ENCODE results near the gene CAMK2D.

CAMK2D gene

DNA sequence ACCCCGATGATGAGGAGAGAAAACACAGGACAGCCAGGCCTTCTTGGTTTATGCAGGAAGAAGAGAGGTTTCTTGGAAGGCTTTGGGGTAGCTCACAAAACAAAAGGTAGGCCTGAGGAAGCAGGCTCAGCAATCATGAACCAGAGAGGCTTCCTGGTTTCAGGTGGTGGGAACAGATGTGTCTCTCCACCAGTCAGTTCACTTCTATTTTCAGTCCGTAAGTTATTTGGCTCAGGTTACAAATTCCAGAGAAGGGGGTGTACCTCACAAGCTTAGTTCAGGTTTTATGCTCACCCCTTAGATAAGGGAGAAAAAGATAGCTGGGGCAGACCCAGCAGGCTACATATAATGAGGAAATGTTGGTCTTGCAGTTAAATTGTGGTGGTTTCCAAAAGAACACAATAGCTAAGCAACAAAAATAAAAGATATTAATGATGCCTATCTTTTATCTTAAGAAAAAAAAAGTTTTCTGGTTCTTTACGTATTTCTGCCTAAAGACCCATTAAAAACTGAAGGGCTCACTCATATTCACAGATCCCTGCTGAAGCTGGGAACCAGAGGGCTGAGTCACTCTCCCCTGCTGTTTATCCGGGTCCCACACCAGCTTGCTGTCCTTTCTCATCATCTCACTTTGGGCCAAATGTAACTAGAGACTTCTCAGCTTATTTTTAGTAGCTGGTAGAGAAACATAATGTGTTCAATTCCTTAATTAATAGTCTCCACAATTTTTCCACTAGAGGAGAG, 177.0 kb downstream of the CAMK2D start:
- Histone ChIP-seq H3K9me3 (ENCODE audit: control insufficient read depth in 1 of 2, low read length in 2 of 2) (no peaks in the 10 kb centered on the region), H3K4me1 (ENCODE audit: control insufficient read depth in 1 of 2, insufficient read depth in 2 of 2, low read length in 2 of 2) (peaks cover 8 to 20% of the 10 kb centered on the region in 2 donors), H3K27me3 (ENCODE audit: low read depth, low read length) (no peaks in the 10 kb centered on the region), H3K27ac (ENCODE audit: low read length) (no peak overlapping the region), H3K36me3 (ENCODE audit: control insufficient read depth in 1 of 2, insufficient read depth in 2 of 2, low read length in 2 of 2) (no peaks in the 10 kb centered on the region), H3K4me3 (ENCODE audit: low read depth in 1 of 2, low read length in 2 of 2) (no peak overlapping the region)

DNA sequence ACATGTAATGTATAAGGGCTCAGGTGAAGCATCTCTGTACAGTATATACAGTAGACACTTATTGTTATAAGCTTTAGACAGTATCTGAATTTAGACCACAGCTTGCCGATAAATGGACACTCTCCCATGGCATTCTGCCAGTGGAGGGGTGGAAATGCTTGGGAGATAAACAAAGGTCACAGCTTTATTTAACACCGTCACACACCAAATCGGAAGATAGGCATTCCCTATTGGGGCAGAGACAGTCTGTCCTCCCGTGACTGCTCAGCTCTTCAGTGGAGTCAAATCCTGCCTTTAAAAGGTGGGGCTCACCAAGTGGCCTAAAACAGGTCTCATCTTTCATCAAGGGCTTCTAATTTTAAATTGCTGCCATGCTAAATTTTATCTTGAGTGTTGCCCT, 178.8 kb downstream of the CAMK2D start:
- no peaks in the 10 kb centered on the region for H3K36me3 ChIP-seq (ENCODE audit: control insufficient read depth in 1 of 2, insufficient read depth in 2 of 2, low read length in 2 of 2)
- H3K4me1 ChIP-seq (ENCODE audit: control insufficient read depth in 1 of 2, insufficient read depth in 2 of 2, low read length in 2 of 2), result peaks cover 8 to 20% of the 10 kb centered on the region in 2 donors
- H3K9me3 ChIP-seq (ENCODE audit: control insufficient read depth in 1 of 2, low read length in 2 of 2), result no peaks in the 10 kb centered on the region
- H3K27me3 ChIP-seq (ENCODE audit: low read depth, low read length), result no peaks in the 10 kb centered on the region
- H3K27ac ChIP-seq (ENCODE audit: low read length), result no peak overlapping the region
- H3K4me3 ChIP-seq (ENCODE audit: low read depth in 1 of 2, low read length in 2 of 2), result no peak overlapping the region

DNA sequence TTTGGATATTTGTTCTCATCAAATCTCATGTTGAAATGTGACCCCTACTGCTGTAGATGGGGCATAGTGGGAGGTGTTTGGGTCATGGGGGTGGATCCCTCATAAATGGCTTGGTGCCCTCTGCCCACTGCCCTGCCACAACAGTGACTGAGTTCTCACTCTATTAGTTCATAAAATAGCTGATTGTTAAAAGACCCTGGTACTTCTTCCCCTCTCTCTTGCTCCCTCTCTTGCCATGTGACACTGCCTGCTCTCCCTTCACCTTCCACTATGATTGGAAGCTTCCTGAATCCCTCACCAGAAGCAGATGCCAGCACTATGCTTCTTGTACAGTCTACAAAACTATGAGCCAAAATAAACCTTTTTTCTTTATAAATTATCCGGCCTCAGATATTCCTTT, 182.2 kb downstream of the CAMK2D start:
- no peaks in the 10 kb centered on the region for H3K9me3 ChIP-seq (ENCODE audit: control insufficient read depth in 1 of 2, low read length in 2 of 2)
- no peaks in the 10 kb centered on the region for H3K27me3 ChIP-seq (ENCODE audit: low read depth, low read length)
- H3K4me3 ChIP-seq (ENCODE audit: low read depth in 1 of 2, low read length in 2 of 2), result no peak overlapping the region
- H3K36me3 ChIP-seq (ENCODE audit: control insufficient read depth in 1 of 2, insufficient read depth in 2 of 2, low read length in 2 of 2), result no peaks in the 10 kb centered on the region
- H3K4me1 ChIP-seq (ENCODE audit: control insufficient read depth in 1 of 2, insufficient read depth in 2 of 2, low read length in 2 of 2), result peaks cover 6 to 22% of the 10 kb centered on the region in 2 donors
- no peak overlapping the region for H3K27ac ChIP-seq (ENCODE audit: low read length)

DNA sequence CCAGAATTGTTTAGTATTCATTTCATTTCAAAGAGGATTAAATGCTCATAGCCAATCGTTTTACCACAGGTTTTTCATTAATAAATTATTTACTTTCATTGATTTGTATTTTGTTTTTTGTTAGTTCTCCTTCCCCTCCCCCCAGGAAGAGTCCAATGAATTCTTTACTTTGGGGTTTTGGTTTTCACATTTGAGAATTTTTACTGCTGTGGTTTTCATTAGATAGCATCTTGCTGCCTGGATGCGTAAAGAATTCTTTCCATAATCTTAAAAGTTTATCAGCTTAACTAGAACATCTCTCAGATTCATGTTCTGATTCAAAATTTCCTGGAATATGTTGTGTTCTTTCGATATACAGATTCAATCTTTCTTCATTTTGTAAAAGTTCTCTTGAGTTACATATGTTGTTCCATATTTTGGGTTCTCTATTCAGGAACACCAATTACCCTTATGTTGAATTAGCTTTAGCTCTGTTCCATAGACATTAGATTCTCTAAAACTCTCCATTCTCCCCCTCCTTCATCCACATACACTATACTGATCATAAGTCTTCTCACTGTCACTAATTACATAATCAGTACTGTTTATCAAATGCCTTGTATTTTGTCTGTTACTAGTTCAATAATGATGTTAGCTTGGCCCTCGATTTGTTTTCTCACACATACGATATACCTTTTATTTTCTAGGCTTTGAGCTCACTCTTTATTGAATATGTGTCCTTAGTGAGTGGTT, 184.4 kb downstream of the CAMK2D start:
- Histone ChIP-seq H3K4me1 (ENCODE audit: control insufficient read depth in 1 of 2, insufficient read depth in 2 of 2, low read length in 2 of 2) (peaks cover 4 to 22% of the 10 kb centered on the region in 2 donors), H3K27ac (ENCODE audit: low read length) (no peak overlapping the region), H3K27me3 (ENCODE audit: low read depth, low read length) (no peaks in the 10 kb centered on the region)

DNA sequence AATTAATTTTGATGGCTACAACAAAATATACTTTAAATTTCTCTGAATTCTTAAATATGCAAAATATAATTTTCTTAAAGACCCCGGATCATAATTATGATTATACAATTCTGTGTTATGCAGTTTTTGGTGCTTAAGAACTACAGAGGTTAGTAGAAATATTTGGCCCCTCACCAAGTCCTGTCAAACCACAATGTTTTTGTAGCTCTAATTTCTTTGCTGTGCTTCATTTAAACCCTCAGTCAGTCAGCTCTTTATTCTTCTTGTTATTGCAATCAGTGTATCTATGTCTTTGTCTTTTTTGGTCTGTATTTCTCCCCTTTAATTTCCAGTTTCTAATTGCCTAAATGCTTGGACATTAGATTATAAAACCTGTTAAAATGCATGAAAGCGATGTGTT, 186.1 kb downstream of the CAMK2D start:
- no peaks in the 10 kb centered on the region for H3K27me3 ChIP-seq (ENCODE audit: low read depth, low read length)
- peaks cover 0 to 4% of the 10 kb centered on the region in 2 donors for H3K9me3 ChIP-seq (ENCODE audit: control insufficient read depth in 1 of 2, low read length in 2 of 2)
- no peak overlapping the region for H3K4me3 ChIP-seq (ENCODE audit: low read depth in 1 of 2, low read length in 2 of 2)
- no peaks in the 10 kb centered on the region for H3K36me3 ChIP-seq (ENCODE audit: control insufficient read depth in 1 of 2, insufficient read depth in 2 of 2, low read length in 2 of 2)
- H3K27ac ChIP-seq (ENCODE audit: low read length), result no peak overlapping the region
- H3K4me1 ChIP-seq (ENCODE audit: control insufficient read depth in 1 of 2, insufficient read depth in 2 of 2, low read length in 2 of 2), result peaks cover 4 to 22% of the 10 kb centered on the region in 2 donors

More for the DNA sequence above, 184.4 kb downstream of the CAMK2D start:
- no peak overlapping the region for H3K4me3 ChIP-seq (ENCODE audit: low read depth in 1 of 2, low read length in 2 of 2)
- peaks cover 0 to 4% of the 10 kb centered on the region in 2 donors for H3K9me3 ChIP-seq (ENCODE audit: control insufficient read depth in 1 of 2, low read length in 2 of 2)
- H3K36me3 ChIP-seq (ENCODE audit: control insufficient read depth in 1 of 2, insufficient read depth in 2 of 2, low read length in 2 of 2), result no peaks in the 10 kb centered on the region

DNA sequence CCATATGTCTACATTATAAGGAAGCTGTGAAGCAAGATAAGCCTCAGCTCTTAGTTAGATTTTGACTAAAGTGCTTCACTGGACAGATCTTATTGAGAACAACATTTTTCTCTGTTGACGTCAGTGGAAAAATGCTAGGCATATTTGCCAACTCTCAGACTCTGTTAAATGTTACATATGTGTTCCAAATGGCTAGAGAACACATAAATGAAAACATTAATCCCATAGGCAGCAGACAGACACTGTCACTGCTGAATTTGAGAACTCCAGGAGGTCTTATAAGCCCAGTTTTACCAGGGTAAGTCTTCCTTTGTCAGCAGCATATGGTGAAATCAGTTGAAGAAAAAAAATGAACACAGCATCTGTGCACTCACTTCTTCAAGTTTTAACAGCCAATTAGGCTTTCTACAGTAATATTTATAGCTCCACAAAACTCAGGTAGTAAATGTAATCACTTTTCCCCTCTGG, 186.9 kb downstream of the CAMK2D start:
- H3K4me1 ChIP-seq (ENCODE audit: control insufficient read depth in 1 of 2, insufficient read depth in 2 of 2, low read length in 2 of 2), result peaks cover 4 to 22% of the 10 kb centered on the region in 2 donors
- H3K4me3 ChIP-seq (ENCODE audit: low read depth in 1 of 2, low read length in 2 of 2), result no peak overlapping the region
- no peaks in the 10 kb centered on the region for H3K27me3 ChIP-seq (ENCODE audit: low read depth, low read length)
- H3K9me3 ChIP-seq (ENCODE audit: control insufficient read depth in 1 of 2, low read length in 2 of 2), result peaks cover 0 to 4% of the 10 kb centered on the region in 2 donors
- H3K36me3 ChIP-seq (ENCODE audit: control insufficient read depth in 1 of 2, insufficient read depth in 2 of 2, low read length in 2 of 2), result no peaks in the 10 kb centered on the region
- H3K27ac ChIP-seq (ENCODE audit: low read length), result no peak overlapping the region

DNA sequence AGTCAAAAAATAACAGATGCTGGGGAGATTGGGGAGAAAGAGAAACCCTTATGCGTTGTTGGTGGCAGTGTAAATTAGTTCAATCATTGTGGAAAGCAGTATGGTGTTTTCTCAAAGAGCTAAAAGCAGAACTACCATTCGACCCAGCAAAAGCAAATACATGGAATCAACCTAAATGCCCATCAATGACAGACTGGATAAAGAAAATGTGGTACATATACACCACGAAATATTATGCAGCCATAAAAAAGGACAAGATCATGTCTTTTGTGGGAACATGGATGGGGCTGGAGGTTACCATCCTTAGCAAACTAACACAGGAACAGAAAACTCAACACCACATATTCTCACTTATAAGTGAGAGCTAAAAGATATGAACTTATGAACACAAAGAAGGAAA, 188.9 kb downstream of the CAMK2D start:
- Histone ChIP-seq H3K9me3 (ENCODE audit: control insufficient read depth in 1 of 2, low read length in 2 of 2) (peaks cover 0 to 4% of the 10 kb centered on the region in 2 donors), H3K36me3 (ENCODE audit: control insufficient read depth in 1 of 2, insufficient read depth in 2 of 2, low read length in 2 of 2) (no peaks in the 10 kb centered on the region), H3K27me3 (ENCODE audit: low read depth, low read length) (no peaks in the 10 kb centered on the region), H3K4me1 (ENCODE audit: control insufficient read depth in 1 of 2, insufficient read depth in 2 of 2, low read length in 2 of 2) (peaks cover 4 to 22% of the 10 kb centered on the region in 2 donors), H3K27ac (ENCODE audit: low read length) (no peak overlapping the region), H3K4me3 (ENCODE audit: low read depth in 1 of 2, low read length in 2 of 2) (no peak overlapping the region)

DNA sequence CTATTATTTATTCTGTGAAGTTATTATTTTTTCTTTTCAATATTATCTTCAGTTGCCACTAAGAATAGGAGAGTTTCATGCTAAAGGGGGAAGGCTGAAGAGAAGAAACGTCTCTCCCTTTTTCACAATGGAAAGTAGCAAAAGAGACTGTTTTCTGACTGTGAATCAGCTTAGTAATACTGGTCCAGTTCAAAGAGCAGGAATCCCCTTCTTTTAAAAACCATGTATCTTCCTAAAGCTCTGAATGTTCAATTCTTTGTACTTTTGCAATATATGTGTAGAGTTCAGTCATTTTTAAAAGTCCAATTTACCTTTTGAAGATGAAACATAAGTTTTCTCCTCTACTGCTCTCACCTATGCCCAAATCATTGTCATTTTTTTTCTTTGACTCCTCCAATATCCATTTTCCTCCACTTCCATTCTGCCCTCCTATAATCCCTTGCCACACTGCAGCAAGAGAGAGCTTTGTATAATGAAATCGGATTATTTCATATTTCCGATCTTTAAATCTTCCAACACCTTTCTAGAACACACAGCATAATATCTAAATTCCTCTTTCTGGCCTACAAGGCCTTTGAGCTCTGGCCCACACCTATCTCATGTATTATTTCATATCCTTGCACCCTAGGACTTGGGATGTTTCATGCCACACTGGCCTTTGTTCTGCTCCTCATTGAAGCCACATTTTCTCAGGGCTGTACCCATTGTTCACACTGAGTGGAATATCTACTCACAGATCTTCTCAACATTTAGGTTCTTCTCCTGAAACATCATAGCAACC, 195.3 kb downstream of the CAMK2D start:
- H3K27ac ChIP-seq (ENCODE audit: low read length), result no peak overlapping the region
- no peaks in the 10 kb centered on the region for H3K27me3 ChIP-seq (ENCODE audit: low read depth, low read length)
- no peaks in the 10 kb centered on the region for H3K9me3 ChIP-seq (ENCODE audit: control insufficient read depth in 1 of 2, low read length in 2 of 2)
- no peaks in the 10 kb centered on the region for H3K4me1 ChIP-seq (ENCODE audit: control insufficient read depth in 1 of 2, insufficient read depth in 2 of 2, low read length in 2 of 2)
- H3K4me3 ChIP-seq (ENCODE audit: low read depth in 1 of 2, low read length in 2 of 2), result no peak overlapping the region
- no peaks in the 10 kb centered on the region for H3K36me3 ChIP-seq (ENCODE audit: control insufficient read depth in 1 of 2, insufficient read depth in 2 of 2, low read length in 2 of 2)

DNA sequence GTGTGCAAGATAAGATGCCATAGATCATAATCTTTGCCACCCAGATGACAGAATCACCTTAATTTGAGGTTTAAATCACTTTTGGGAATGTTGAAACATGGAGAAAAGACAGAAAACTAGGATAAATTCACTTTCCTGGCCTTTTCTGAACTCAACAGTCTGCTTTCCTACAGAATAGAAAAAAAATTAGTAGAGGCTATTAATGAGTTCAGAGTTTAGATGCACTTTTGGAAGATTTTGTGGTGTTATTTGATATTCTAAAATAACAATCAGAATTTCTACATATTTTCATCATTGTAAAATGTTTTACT, 195.9 kb downstream of the CAMK2D start:
- no peak overlapping the region for H3K4me3 ChIP-seq (ENCODE audit: low read depth in 1 of 2, low read length in 2 of 2)
- no peaks in the 10 kb centered on the region for H3K4me1 ChIP-seq (ENCODE audit: control insufficient read depth in 1 of 2, insufficient read depth in 2 of 2, low read length in 2 of 2)
- no peaks in the 10 kb centered on the region for H3K9me3 ChIP-seq (ENCODE audit: control insufficient read depth in 1 of 2, low read length in 2 of 2)
- H3K27ac ChIP-seq (ENCODE audit: low read length), result no peak overlapping the region
- H3K27me3 ChIP-seq (ENCODE audit: low read depth, low read length), result no peaks in the 10 kb centered on the region
- H3K36me3 ChIP-seq (ENCODE audit: control insufficient read depth in 1 of 2, insufficient read depth in 2 of 2, low read length in 2 of 2), result no peaks in the 10 kb centered on the region

DNA sequence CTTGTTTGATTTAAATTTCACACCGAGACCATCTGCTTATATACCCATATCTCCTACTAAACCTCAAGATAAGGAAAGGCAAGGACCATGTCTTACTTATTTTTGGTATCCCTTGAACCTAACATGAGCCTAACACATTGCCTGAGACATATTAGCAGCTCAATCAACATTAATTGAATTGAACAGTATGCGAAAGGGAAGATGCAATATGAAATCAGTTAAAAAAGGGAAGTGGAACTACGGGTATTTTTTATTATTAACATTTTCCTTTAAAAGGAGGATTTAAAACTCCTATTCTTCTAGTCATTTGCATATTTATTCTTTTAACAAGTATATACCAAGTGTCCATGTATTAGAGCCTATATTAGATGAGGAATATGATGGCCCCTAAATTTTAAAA, 197.0 kb downstream of the CAMK2D start:
- Histone ChIP-seq H3K27ac (ENCODE audit: low read length) (no peak overlapping the region), H3K4me1 (ENCODE audit: control insufficient read depth in 1 of 2, insufficient read depth in 2 of 2, low read length in 2 of 2) (no peaks in the 10 kb centered on the region)

DNA sequence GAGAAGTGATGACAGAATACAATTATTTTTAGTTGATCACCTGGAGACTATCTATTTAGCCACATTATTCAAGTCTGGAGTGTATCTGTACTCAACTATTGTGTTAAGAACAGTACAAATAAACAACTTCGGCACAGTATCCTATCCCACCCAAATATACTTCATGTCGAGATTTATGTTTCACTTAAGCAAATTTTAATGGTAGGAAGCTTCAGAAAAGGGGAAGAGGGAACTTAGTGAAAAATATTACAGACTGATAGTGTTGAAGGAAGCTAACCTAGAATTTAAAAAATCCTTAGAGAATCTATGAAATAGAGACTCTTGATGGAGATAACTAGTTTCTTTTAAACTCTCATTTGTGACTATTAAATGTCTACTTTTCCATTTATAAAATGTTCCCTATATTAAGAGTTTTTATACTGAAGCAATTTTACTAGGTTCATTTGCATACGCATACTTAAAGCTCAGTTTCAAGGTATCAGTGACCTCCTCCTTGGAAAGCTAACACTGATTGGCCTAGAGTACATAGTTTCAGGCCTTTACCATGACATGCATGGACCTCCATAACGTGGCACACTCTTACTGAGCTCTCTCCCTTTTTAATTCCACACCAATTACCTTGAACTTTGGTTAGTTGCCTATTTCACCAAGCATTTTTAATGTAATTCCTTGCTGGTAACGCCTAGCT, 197.7 kb downstream of the CAMK2D start:
- no peaks in the 10 kb centered on the region for H3K4me1 ChIP-seq (ENCODE audit: control insufficient read depth in 1 of 2, insufficient read depth in 2 of 2, low read length in 2 of 2)
- no peaks in the 10 kb centered on the region for H3K36me3 ChIP-seq (ENCODE audit: control insufficient read depth in 1 of 2, insufficient read depth in 2 of 2, low read length in 2 of 2)
- H3K27me3 ChIP-seq (ENCODE audit: low read depth, low read length), result no peaks in the 10 kb centered on the region
- H3K9me3 ChIP-seq (ENCODE audit: control insufficient read depth in 1 of 2, low read length in 2 of 2), result no peaks in the 10 kb centered on the region
- no peak overlapping the region for H3K4me3 ChIP-seq (ENCODE audit: low read depth in 1 of 2, low read length in 2 of 2)
- H3K27ac ChIP-seq (ENCODE audit: low read length), result no peak overlapping the region

More for the DNA sequence above, 197.0 kb downstream of the CAMK2D start:
- Histone ChIP-seq H3K36me3 (ENCODE audit: control insufficient read depth in 1 of 2, insufficient read depth in 2 of 2, low read length in 2 of 2) (no peaks in the 10 kb centered on the region), H3K27me3 (ENCODE audit: low read depth, low read length) (no peaks in the 10 kb centered on the region), H3K4me3 (ENCODE audit: low read depth in 1 of 2, low read length in 2 of 2) (no peak overlapping the region), H3K9me3 (ENCODE audit: control insufficient read depth in 1 of 2, low read length in 2 of 2) (no peaks in the 10 kb centered on the region)
